Urinary bladder (tissue), 4 donors: ENCODE data around the gene OR56A4. TPM values are rescaled to one million over a fixed set of nuclear protein-coding genes. Genes with fewer than 3 reads are reported as not detected.

Experiments used
- DNase-seq: peaks from one replicate; pipeline ENCODE4 v3.0.0-alpha.2; 2015; ENCODE audit errors: extremely low spot score
- H3K27ac ChIP-seq: one replicate; pipeline ENCODE4 v1.5.1; 2013; ENCODE audit warnings: low read depth, mild to moderate bottlenecking, moderate library complexity
- H3K36me3 ChIP-seq: one replicate; pipeline ENCODE4 v1.6.1; 2013; ENCODE audit warnings: mild to moderate bottlenecking, moderate library complexity; ENCODE audit not compliant: insufficient read depth
- H3K4me1 ChIP-seq: one replicate; pipeline ENCODE4 v1.6.1; 2013; ENCODE audit warnings: mild to moderate bottlenecking, moderate library complexity; ENCODE audit not compliant: insufficient read depth
- H3K4me3 ChIP-seq: one replicate; pipeline ENCODE4 v1.5.1; 2013; ENCODE audit warnings: low read depth, low read length
- WGBS: extraction: QIAGEN DNeasy Blood & Tissue Kit; methylation state at CpG from one replicate; pipeline ENCODE4 v1.1.7; 2013; 5-methylcytosine and 5-hydroxymethylcytosine counted together
- polyA plus RNA-seq: library from polyadenylated mRNA; stranded (reverse); fragments of 200-250 nt; gene quantifications from one replicate; pipeline ENCODE4 v1.2.3, GENCODE V29; 2013
- total RNA-seq: library from RNA; depleted of rRNA; stranded (reverse); fragments of >200 nt; gene quantifications from one replicate; pipeline ENCODE4 v1.2.3, GENCODE V29; 2014
- donor health status: healthy with polysubstance abuse.
- donor health status: healthy.

OR56A4 gene, protein sequence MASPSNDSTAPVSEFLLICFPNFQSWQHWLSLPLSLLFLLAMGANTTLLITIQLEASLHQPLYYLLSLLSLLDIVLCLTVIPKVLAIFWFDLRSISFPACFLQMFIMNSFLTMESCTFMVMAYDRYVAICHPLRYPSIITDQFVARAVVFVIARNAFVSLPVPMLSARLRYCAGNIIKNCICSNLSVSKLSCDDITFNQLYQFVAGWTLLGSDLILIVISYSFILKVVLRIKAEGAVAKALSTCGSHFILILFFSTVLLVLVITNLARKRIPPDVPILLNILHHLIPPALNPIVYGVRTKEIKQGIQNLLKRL
- total RNA-seq, result not detected
- not detected for polyA plus RNA-seq

GRCh38 chr11:6006846-6007245, at the start of gene OR56A4:
Gene OR56A4 (minus strand): TSS chr11:6006946. CDS start chr11:6002992, 3,954 bp downstream.
- H3K4me3 ChIP-seq, result no peak within 1 kb of the TSS
- no peaks in the 10 kb centered on the region for H3K4me1 ChIP-seq
- H3K27ac ChIP-seq, result no peak within 1 kb of the TSS
- DNase-seq, result no peak
- H3K36me3 ChIP-seq, result no peaks in the 10 kb centered on the region

GRCh38 chr11:6055569-6055968, 48.8 kb upstream of the OR56A4 start:
- no peaks in the 10 kb centered on the region for H3K36me3 ChIP-seq

DNA sequence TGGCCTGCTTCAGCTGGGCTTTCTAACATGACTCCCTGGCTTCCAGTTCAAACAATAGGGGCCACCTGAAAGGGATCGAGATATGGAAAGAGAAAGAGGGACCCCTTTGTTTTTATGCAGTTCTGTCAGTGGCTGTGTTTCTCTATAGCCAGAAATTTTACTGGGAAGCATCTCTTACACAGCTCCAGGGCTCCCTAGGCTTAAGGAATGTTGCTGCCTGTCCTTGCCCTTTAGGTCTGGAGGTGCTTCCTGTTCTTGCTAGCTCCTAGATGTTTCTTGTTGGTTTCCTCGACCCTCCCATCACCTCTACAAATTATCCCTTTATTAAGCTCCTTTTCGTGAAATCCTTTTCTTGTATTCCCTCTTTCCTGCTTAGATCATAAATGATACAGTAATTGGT, 45.6 kb upstream of the OR56A4 start:
- no peaks in the 10 kb centered on the region for H3K36me3 ChIP-seq
- no peak for DNase-seq
- H3K4me1 ChIP-seq, result no peaks in the 10 kb centered on the region
- WGBS, result 56% methylated on average over 3 of the region's 3 CpGs
- H3K4me3 ChIP-seq, result no peak overlapping the region
- H3K27ac ChIP-seq, result no peak overlapping the region

More at GRCh38 chr11:6055569-6055968, 48.8 kb upstream of the OR56A4 start:
- H3K4me3 ChIP-seq, result no peak overlapping the region
- no peak overlapping the region for H3K27ac ChIP-seq
- H3K4me1 ChIP-seq, result no peaks in the 10 kb centered on the region
- DNase-seq, result no peak

GRCh38 chr11:6040874-6041273, 34.1 kb upstream of the OR56A4 start:
- H3K36me3 ChIP-seq, result no peaks in the 10 kb centered on the region
- no peaks in the 10 kb centered on the region for H3K4me1 ChIP-seq
- no peak for DNase-seq
- WGBS, result 30% methylated on average over 4 of the region's 4 CpGs
- no peak overlapping the region for H3K4me3 ChIP-seq
- no peak overlapping the region for H3K27ac ChIP-seq

DNA sequence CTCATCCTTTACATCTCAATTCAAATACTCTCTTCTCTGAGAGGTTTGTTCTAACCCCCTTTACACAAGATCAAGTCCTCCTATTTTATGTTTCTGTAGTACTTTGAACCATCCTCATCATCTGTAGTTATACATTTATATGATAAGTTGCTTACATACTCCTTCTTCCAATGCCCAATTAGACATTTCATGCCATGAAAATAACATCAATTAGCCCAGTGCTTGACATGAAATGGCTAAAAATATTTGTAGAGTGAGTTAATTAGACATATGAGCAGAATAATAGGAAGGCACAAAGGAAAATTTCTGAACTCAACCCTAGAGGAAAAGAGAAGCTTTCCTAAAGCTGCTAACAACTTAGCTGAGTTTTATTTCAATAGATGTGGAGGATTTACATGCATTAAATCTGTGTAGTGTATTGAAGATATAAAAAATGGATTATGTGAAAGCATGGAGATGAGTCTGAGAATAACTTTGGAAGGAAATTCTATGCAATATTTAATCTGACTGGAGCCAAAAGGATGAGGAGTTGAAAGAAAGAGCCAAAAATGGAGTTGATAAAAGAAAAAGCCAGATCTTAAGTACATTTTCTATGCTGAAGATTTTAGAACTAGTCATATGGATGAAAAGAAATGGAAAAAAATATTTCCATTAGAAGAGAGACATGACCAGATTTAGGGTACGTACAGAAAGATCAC, 24.1 kb upstream of the OR56A4 start, which contains the start of gene OR56A1:
OR56A1 (minus strand) TSS at position 51 of the 698 bp plus-strand sequence. CDS start 3,066 bp downstream, outside the sequence.
- WGBS, result 82% methylated on average over 1 of the region's 1 CpG
- no peaks in the 10 kb centered on the region for H3K36me3 ChIP-seq
- no peak within 1 kb of the TSS for H3K4me3 ChIP-seq
- H3K4me1 ChIP-seq, result no peaks in the 10 kb centered on the region
- H3K27ac ChIP-seq, result no peak within 1 kb of the TSS
- DNase-seq, result no peak

DNA sequence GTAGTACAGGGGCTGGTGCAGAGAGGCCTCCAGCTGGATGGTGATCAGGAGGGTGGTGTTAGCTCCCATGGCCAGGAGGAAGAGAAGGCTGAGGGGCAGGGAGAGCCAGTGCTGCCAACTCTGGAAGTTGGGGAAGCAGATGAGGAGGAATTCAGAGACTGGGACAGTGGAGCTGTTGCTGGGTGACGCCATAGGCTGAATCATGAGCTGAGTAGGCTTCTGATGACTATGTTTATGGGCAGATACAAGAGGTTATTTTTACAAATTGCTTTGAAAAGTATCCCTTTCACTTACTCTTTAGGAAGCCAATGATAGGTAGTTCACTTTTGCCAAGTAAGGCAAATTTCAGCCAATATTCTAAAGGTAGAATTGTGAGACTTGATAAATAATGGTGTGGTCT, 20.8 kb upstream of the OR56A4 start:
- 89% methylated on average over 1 of the region's 1 CpG for WGBS

GRCh38 chr11:6025056-6025455, 18.3 kb upstream of the OR56A4 start:
- H3K27ac ChIP-seq, result no peak overlapping the region
- H3K4me3 ChIP-seq, result no peak overlapping the region
- H3K36me3 ChIP-seq, result no peaks in the 10 kb centered on the region
- no peaks in the 10 kb centered on the region for H3K4me1 ChIP-seq
- DNase-seq, result no peak
- WGBS, result 54% methylated on average over 2 of the region's 2 CpGs

More for the DNA sequence above, 20.8 kb upstream of the OR56A4 start:
- H3K36me3 ChIP-seq, result no peaks in the 10 kb centered on the region
- no peak overlapping the region for H3K27ac ChIP-seq
- no peaks in the 10 kb centered on the region for H3K4me1 ChIP-seq
- no peak for DNase-seq
- H3K4me3 ChIP-seq, result no peak overlapping the region

GRCh38 chr11:6022956-6023355, 16.2 kb upstream of the OR56A4 start:
- Histone ChIP-seq H3K4me3 (no peak overlapping the region), H3K4me1 (no peaks in the 10 kb centered on the region), H3K27ac (no peak overlapping the region), H3K36me3 (no peaks in the 10 kb centered on the region)
- DNase-seq, result peak; percentile 5
- WGBS, result 2% methylated on average over 4 of the region's 4 CpGs

GRCh38 chr11:6013042-6013441, 6.3 kb upstream of the OR56A4 start:
- Histone ChIP-seq H3K27ac (no peak overlapping the region), H3K4me3 (no peak overlapping the region), H3K4me1 (no peaks in the 10 kb centered on the region), H3K36me3 (no peaks in the 10 kb centered on the region)
- DNase-seq, result no peak
- WGBS, result 72% methylated on average over 3 of the region's 3 CpGs

- no peak overlapping the region for H3K27ac ChIP-seq
- no peaks in the 10 kb centered on the region for H3K4me1 ChIP-seq
- H3K36me3 ChIP-seq, result no peaks in the 10 kb centered on the region
- H3K4me3 ChIP-seq, result no peak overlapping the region
- WGBS, result 74% methylated on average over 4 of the region's 4 CpGs
- DNase-seq, result no peak
Observed at GRCh38 chr11:6012035-6012668, 5.4 kb upstream of the OR56A4 start.

- Histone ChIP-seq H3K36me3 (no peaks in the 10 kb centered on the region), H3K27ac (no peak overlapping the region), H3K4me3 (no peak overlapping the region), H3K4me1 (no peaks in the 10 kb centered on the region)
- no peak for DNase-seq
Observed at GRCh38 chr11:6006395-6006794, 351 bp downstream of the OR56A4 start.

GRCh38 chr11:6002202-6002699, 4.5 kb downstream of the OR56A4 start:
- no peaks in the 10 kb centered on the region for H3K4me1 ChIP-seq
- 75% methylated on average over 7 of the region's 7 CpGs for WGBS
- DNase-seq, result no peak
- H3K36me3 ChIP-seq, result no peaks in the 10 kb centered on the region
- no peak overlapping the region for H3K27ac ChIP-seq
- no peak overlapping the region for H3K4me3 ChIP-seq

GRCh38 chr11:5994791-5995190, 12.0 kb downstream of the OR56A4 start:
- no peaks in the 10 kb centered on the region for H3K36me3 ChIP-seq
- no peak overlapping the region for H3K4me3 ChIP-seq
- H3K27ac ChIP-seq, result no peak overlapping the region
- H3K4me1 ChIP-seq, result no peaks in the 10 kb centered on the region
- DNase-seq, result no peak
- WGBS, result 87% methylated on average over 14 of the region's 14 CpGs
